Trophoblast cell (in vitro differentiated cells and primary cell): ENCODE data around the gene ETHE1.
A peak's percentile ranks its signal among the peaks of the same experiment; 100 is the strongest.

Experiments
- DNase-seq, 2 donors: peaks; one replicate each; pipeline ENCODE4 v3.0.0-alpha.2; 2016
- H2AFZ ChIP-seq: 2 replicates; pipeline ENCODE4 v1.6.1; 2013; ENCODE audit warnings: low read length, moderate library complexity, mild to moderate bottlenecking; ENCODE audit not compliant: insufficient read depth, poor library complexity
- H2AK5ac ChIP-seq: 2 replicates; pipeline ENCODE4 v1.6.1; 2013; ENCODE audit warnings: mild to moderate bottlenecking, low read length
- H2BK120ac ChIP-seq: 2 replicates; pipeline ENCODE4 v1.6.1; 2013; ENCODE audit warnings: low read length, mild to moderate bottlenecking, moderate library complexity; ENCODE audit not compliant: insufficient read depth, poor library complexity
- H2BK12ac ChIP-seq: 2 replicates; pipeline ENCODE4 v1.6.1; 2013; ENCODE audit warnings: mild to moderate bottlenecking, low read length, moderate library complexity
- H2BK5ac ChIP-seq: 2 replicates; pipeline ENCODE4 v1.6.1; 2013; ENCODE audit warnings: low read length, low read depth, moderate library complexity, mild to moderate bottlenecking; ENCODE audit not compliant: poor library complexity
- H3K14ac ChIP-seq: 2 replicates; pipeline ENCODE4 v1.6.1; 2013; ENCODE audit warnings: mild to moderate bottlenecking, low read length
- H3K18ac ChIP-seq: 2 replicates; pipeline ENCODE4 v1.6.1; 2013; ENCODE audit warnings: mild to moderate bottlenecking, low read length
- H3K23ac ChIP-seq: 2 replicates; pipeline ENCODE4 v1.6.1; 2013; ENCODE audit warnings: low read length
- H3K27ac ChIP-seq: 2 replicates; pipeline ENCODE4 v1.5.1; 2013; ENCODE audit warnings: low read depth, mild to moderate bottlenecking, inconsistent platforms, low read length, moderate library complexity
- H3K27me3 ChIP-seq: 2 replicates; pipeline ENCODE4 v1.6.1; 2013; ENCODE audit warnings: inconsistent platforms, mild to moderate bottlenecking, low read length, moderate library complexity; ENCODE audit not compliant: insufficient read depth
- H3K36me3 ChIP-seq, 2 experiments: 1 replicate in 1 of 2; 2 replicates in 1 of 2; pipeline ENCODE4 v1.6.1; 2013; ENCODE audit warnings: low read length in 2 of 2, mild to moderate bottlenecking in 2 of 2, moderate library complexity in 1 of 2; ENCODE audit not compliant: insufficient read depth in 2 of 2, control insufficient read depth in 1 of 2
- H3K4ac ChIP-seq: 2 replicates; pipeline ENCODE4 v1.6.1; 2013; ENCODE audit warnings: low read depth, mild to moderate bottlenecking, low read length, moderate library complexity
- H3K4me1 ChIP-seq, 2 experiments: 1 replicate in 1 of 2; 2 replicates in 1 of 2; pipeline ENCODE4 v1.6.1; 2013; ENCODE audit warnings: low read length in 2 of 2, mild to moderate bottlenecking in 2 of 2, moderate library complexity in 1 of 2; ENCODE audit not compliant: insufficient read depth in 2 of 2, control insufficient read depth in 1 of 2
- H3K4me2 ChIP-seq: 2 replicates; pipeline ENCODE4 v1.6.1; 2013; ENCODE audit warnings: inconsistent platforms, mild to moderate bottlenecking, low read length, moderate library complexity
- H3K4me3 ChIP-seq: 2 replicates; pipeline ENCODE4 v1.5.1; 2013; ENCODE audit warnings: mild to moderate bottlenecking, low read depth, low read length, inconsistent platforms
- H3K79me1 ChIP-seq: one replicate; pipeline ENCODE4 v1.6.1; 2013; ENCODE audit warnings: low read length
- H3K79me2 ChIP-seq: 2 replicates; pipeline ENCODE4 v1.6.1; 2013; ENCODE audit warnings: low read length, mild to moderate bottlenecking; ENCODE audit not compliant: control insufficient read depth, insufficient read depth, poor library complexity
- H3K9ac ChIP-seq: 2 replicates; pipeline ENCODE4 v1.6.1; 2013; ENCODE audit warnings: mild to moderate bottlenecking, low read length
- H3K9me3 ChIP-seq: 2 replicates; pipeline ENCODE4 v1.6.1; 2013; ENCODE audit warnings: low read depth, mild to moderate bottlenecking, control low read depth, inconsistent platforms, low read length; ENCODE audit not compliant: insufficient read depth
- H4K12ac ChIP-seq: 2 replicates; pipeline ENCODE4 v1.6.1; 2013; ENCODE audit warnings: low read depth, mild to moderate bottlenecking, low read length, moderate library complexity
- H4K8ac ChIP-seq: 2 replicates; pipeline ENCODE4 v1.6.1; 2013; ENCODE audit warnings: low read depth, mild to moderate bottlenecking, low read length, moderate library complexity
- H4K91ac ChIP-seq: one replicate; pipeline ENCODE4 v1.6.1; 2013; ENCODE audit warnings: low read depth, mild to moderate bottlenecking, low read length, moderate library complexity
- WGBS: extraction: QIAGEN DNeasy Blood & Tissue Kit; methylation state at CpG from one replicate; pipeline ENCODE4 v1.1.7; 2013; ENCODE audit warnings: missing lambda C conversion rate; ENCODE audit not compliant: insufficient read length, insufficient coverage; ENCODE audit errors: extremely low coverage; 5-methylcytosine and 5-hydroxymethylcytosine counted together

Gene ETHE1

DNA sequence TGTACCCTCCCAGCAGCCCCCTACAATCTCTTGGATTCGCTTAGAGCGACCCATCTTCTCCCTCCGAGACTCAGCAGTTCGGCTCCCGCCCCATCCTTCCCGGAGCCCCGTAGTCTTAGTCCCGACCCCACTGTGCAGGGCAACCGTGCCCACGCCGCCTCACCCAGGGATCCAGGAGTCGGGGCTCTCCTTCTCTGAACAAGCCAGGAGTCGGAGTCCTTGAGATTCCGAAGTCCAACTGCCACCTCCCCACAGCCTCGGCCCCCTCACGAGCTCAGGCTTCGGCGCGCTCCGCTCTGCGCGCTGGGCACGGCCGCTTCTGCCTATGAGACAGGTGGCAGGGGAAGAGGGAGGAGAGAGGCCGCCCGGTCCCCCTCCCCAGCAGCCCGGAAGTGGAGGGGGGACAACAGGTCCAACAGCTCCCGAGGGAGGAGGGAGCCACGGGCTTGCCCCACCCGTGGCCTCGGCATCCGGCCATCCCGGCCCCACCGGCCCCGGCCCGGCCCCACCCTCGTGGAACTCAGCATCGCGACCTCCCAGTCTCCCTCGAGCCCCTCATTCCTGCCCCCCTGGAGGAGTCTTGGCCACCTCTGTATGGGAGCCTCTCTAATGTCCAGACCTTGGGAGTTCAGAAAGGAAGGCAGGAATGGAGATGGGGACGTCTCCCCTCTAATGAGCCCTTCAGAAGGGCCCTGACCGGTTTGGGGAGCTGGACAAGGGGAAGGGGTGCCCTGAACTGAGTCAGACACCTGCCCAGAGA is 22.4 kb downstream of the ETHE1 start, which contains the start of gene PHLDB3:
Gene PHLDB3 (minus strand): TSS at position 321 of the 760 bp plus-strand sequence. CDS start 628 bp downstream, outside the sequence.
- no peaks in the 10 kb centered on the region for H3K9me3 ChIP-seq
- peak within 1 kb of the TSS; percentile 96 for H3K4me2 ChIP-seq
- H3K4ac ChIP-seq: peak within 1 kb of the TSS; percentile 71
- peak within 1 kb of the TSS; percentile 93 for H2AFZ ChIP-seq
- H4K8ac ChIP-seq: peak within 1 kb of the TSS; percentile 87
- H2BK5ac ChIP-seq: peak within 1 kb of the TSS; percentile 81
- peak within 1 kb of the TSS; percentile 84 for H2BK120ac ChIP-seq
- H3K36me3 ChIP-seq: peaks cover 7 to 9% of the 10 kb centered on the region in 2 experiments
- H3K4me3 ChIP-seq: peak within 1 kb of the TSS; percentile 67
- peak within 1 kb of the TSS; percentile 87 for H3K14ac ChIP-seq
- peak within 1 kb of the TSS; percentile 3 for H3K9ac ChIP-seq
- H3K27ac ChIP-seq: peak within 1 kb of the TSS; percentile 45
- H3K79me1 ChIP-seq: peaks cover 12% of the 10 kb centered on the region
- peak in 1 of 2 donors; percentile 39 for DNase-seq
- peak within 1 kb of the TSS; percentile 24 for H2AK5ac ChIP-seq
- H4K12ac ChIP-seq: peak within 1 kb of the TSS; percentile 89
- peak within 1 kb of the TSS; percentile 85 for H2BK12ac ChIP-seq
- peaks cover 10% of the 10 kb centered on the region in 2 experiments for H3K4me1 ChIP-seq
- peak within 1 kb of the TSS; percentile 84 for H4K91ac ChIP-seq
- H3K27me3 ChIP-seq: no peaks in the 10 kb centered on the region
- WGBS: no CpG with 5 or more reads among the region's 42 CpGs
- H3K23ac ChIP-seq: no peak within 1 kb of the TSS
- H3K79me2 ChIP-seq: peaks cover 5% of the 10 kb centered on the region
- peak within 1 kb of the TSS; percentile 89 for H3K18ac ChIP-seq

DNA sequence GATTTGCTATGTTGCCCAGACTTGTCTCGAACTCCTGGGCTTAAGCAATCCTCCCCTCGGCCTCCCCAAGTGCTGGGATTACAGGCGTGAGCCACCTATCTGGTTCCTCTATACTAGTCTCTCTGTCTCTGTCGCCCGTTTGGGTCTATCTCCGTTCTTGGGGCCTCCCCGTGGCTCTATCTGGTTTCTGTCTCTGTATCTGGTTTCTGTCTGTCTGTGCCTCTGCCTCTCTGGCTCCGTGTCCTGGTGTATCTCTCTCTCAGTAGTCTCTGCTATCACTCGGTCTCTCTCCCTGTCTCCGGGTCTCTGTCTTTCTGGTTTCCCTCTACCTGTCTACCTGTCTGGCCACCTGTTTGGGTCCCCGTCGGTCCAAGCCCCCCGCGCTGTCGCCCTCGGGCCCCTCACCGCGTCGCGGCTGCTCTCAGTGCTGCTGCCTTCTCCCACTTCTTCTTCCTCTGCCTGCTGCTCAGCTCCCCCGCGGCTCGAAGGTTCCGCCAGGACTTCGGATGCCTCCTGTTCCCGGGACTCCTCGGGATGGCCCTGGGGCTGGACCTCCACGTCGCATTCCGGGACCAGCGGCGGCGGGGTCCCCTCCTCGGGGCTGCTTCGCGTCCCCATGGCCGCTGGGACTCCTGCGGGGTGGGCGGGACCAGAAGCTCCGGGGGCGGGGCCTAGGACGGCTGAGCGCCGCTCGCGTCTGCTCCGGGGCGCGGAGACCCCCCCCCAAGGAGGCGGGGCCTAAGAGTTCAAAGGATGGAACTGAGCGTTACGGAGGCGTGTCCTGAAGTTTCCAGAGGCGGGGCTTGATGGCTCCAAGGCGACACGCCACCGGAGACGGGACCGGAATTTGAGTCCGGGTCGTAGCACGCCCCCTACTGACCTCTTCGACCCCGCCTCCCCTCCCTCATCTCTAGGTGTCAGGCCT is 23.2 kb downstream of the ETHE1 start:
- H3K23ac ChIP-seq: no peak overlapping the region
- peak overlapping the region; percentile 81 for H2BK5ac ChIP-seq
- peak overlapping the region; percentile 89 for H3K18ac ChIP-seq
- DNase-seq: peak; percentile 90 to 96
- H3K36me3 ChIP-seq: peaks cover 8 to 9% of the 10 kb centered on the region in 2 experiments
- H2BK120ac ChIP-seq: peak overlapping the region; percentile 84
- H4K8ac ChIP-seq: peak overlapping the region; percentile 87
- H3K9me3 ChIP-seq: no peaks in the 10 kb centered on the region
- peaks cover 10% of the 10 kb centered on the region in 2 experiments for H3K4me1 ChIP-seq
- no CpG with 5 or more reads among the region's 64 CpGs for WGBS
- peak overlapping the region; percentile 85 for H2BK12ac ChIP-seq
- H3K4me2 ChIP-seq: peak overlapping the region; percentile 96
- H3K4me3 ChIP-seq: peak overlapping the region; percentile 67
- H4K12ac ChIP-seq: peak overlapping the region; percentile 89
- peak overlapping the region; percentile 87 for H3K14ac ChIP-seq
- H3K79me2 ChIP-seq: peaks cover 5% of the 10 kb centered on the region
- H2AFZ ChIP-seq: peak overlapping the region; percentile 93
- H3K79me1 ChIP-seq: peaks cover 12% of the 10 kb centered on the region
- H3K27ac ChIP-seq: peak overlapping the region; percentile 36
- peak overlapping the region; percentile 84 for H4K91ac ChIP-seq
- H2AK5ac ChIP-seq: no peak overlapping the region
- no peak overlapping the region for H3K9ac ChIP-seq
- no peaks in the 10 kb centered on the region for H3K27me3 ChIP-seq
- H3K4ac ChIP-seq: peak overlapping the region; percentile 71

DNA sequence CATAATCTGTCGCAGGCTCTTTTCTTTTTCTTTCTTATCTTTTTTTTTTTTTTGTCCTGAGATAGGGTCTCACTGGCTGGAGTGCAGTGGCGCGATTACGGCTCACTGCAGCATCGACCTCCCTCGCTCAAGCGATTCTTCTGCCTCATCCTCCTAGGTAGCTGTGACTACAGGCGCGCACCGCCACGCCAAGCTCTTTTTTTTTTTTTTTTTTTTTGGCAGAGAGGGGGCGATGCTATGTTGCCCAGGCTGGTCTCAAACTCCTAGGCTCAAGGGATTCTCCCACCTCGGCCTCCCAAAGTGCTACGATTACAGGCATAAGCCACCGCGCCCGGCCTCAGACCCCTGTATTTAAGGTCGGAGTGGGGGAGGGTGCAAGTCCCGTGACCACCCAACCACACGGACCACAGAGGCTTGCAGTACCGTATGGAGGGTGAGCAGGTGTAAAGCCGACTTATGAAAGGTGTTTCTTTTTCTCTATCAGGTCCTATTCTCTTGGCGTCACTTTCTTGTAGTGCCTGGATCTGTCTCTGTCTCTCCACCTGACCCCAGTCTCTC is 24.5 kb downstream of the ETHE1 start:
- Histone ChIP-seq H3K27me3 (no peaks in the 10 kb centered on the region), H2BK5ac (no peak overlapping the region), H4K8ac (no peak overlapping the region), H2AFZ (no peak overlapping the region), H3K9ac (no peak overlapping the region), H3K27ac (no peak overlapping the region), H2BK120ac (no peak overlapping the region), H3K9me3 (no peaks in the 10 kb centered on the region), H3K79me1 (peaks cover 12% of the 10 kb centered on the region), H2BK12ac (no peak overlapping the region), H3K14ac (no peak overlapping the region), H3K36me3 (peaks cover 5 to 11% of the 10 kb centered on the region in 2 experiments), H3K4me2 (no peak overlapping the region), H3K79me2 (peaks cover 5% of the 10 kb centered on the region), H3K18ac (no peak overlapping the region), H3K4me1 (peaks cover 10% of the 10 kb centered on the region in 2 experiments), H3K4ac (no peak overlapping the region), H4K12ac (no peak overlapping the region), H3K4me3 (no peak overlapping the region), H2AK5ac (no peak overlapping the region), H3K23ac (no peak overlapping the region), H4K91ac (no peak overlapping the region)
- no peak for DNase-seq
- WGBS: no CpG with 5 or more reads among the region's 23 CpGs
